ENCODE measurements around the gene UTS2B. TPM values are rescaled to one million over a fixed set of nuclear protein-coding genes. Genes with fewer than 3 reads are reported as not detected.

UTS2B gene
- total RNA-seq, 1 donor from 2014 or later = 16.8 TPM

GRCh38 chr3:191339316-191339917, 9.1 kb upstream of the UTS2B start:
- Histone ChIP-seq H3K9me3 (no peaks in the 10 kb centered on the region), H3K27me3 (no peaks in the 10 kb centered on the region), H3K4me3 (no peak overlapping the region), H3K27ac (no peak overlapping the region), H3K4me1 (peaks cover 0 to 56% of the 10 kb centered on the region in 2 donors), H3K36me3 (no peaks in the 10 kb centered on the region)
- intact Hi-C loops (cut with DNase I) = no loop called here
- no peak for DNase-seq (ENCODE audit: low spot score in 2 of 2)
- no peak for TF ChIP-seq CTCF (IDR thresholded peaks at IDR 0.05)

GRCh38 chr3:191338177-191338488, 7.8 kb upstream of the UTS2B start:
- TF ChIP-seq CTCF (IDR thresholded peaks at IDR 0.05) = no peak
- no peak overlapping the region for H3K4me3 ChIP-seq
- H3K27me3 ChIP-seq = no peaks in the 10 kb centered on the region
- intact Hi-C loops (cut with DNase I) = no loop called here
- no peaks in the 10 kb centered on the region for H3K9me3 ChIP-seq
- no peaks in the 10 kb centered on the region for H3K36me3 ChIP-seq
- H3K4me1 ChIP-seq = peaks cover 0 to 51% of the 10 kb centered on the region in 2 donors
- DNase-seq (ENCODE audit: low spot score in 2 of 2) = no peak
- peak overlapping the region; percentile 45 to 60 for H3K27ac ChIP-seq

- no peaks in the 10 kb centered on the region for H3K36me3 ChIP-seq
- H3K27ac ChIP-seq = no peak overlapping the region
- no peak for DNase-seq (ENCODE audit: low spot score in 2 of 2)
- peaks cover 0 to 49% of the 10 kb centered on the region in 2 donors for H3K4me1 ChIP-seq
- H3K9me3 ChIP-seq = no peaks in the 10 kb centered on the region
- no peak for TF ChIP-seq CTCF (IDR thresholded peaks at IDR 0.05)
- no peaks in the 10 kb centered on the region for H3K27me3 ChIP-seq
- no peak overlapping the region for H3K4me3 ChIP-seq
- intact Hi-C loops (cut with DNase I) = no loop called here
These were observed 6.5 kb upstream of the UTS2B start for GRCh38 chr3:191336833-191337232.

- no peak for TF ChIP-seq CTCF (IDR thresholded peaks at IDR 0.05)
- Histone ChIP-seq H3K27ac (no peak overlapping the region), H3K4me3 (no peak overlapping the region), H3K4me1 (peaks cover 0 to 36% of the 10 kb centered on the region in 2 donors), H3K9me3 (no peaks in the 10 kb centered on the region), H3K36me3 (no peaks in the 10 kb centered on the region), H3K27me3 (no peaks in the 10 kb centered on the region)
- intact Hi-C loops (cut with DNase I) = no loop called here
- DNase-seq (ENCODE audit: low spot score in 2 of 2) = no peak
These were observed 4.1 kb upstream of the UTS2B start for GRCh38 chr3:191334346-191334893.

- DNase-seq (ENCODE audit: low spot score in 2 of 2) = no peak
- TF ChIP-seq CTCF (IDR thresholded peaks at IDR 0.05) = no peak
- peak overlapping the region in 1 of 2 donors; percentile 11 for H3K27ac ChIP-seq
- H3K27me3 ChIP-seq = no peaks in the 10 kb centered on the region
- peaks cover 3 to 33% of the 10 kb centered on the region in 2 donors for H3K4me1 ChIP-seq
- intact Hi-C loops (cut with DNase I) = no loop called here
- H3K4me3 ChIP-seq = no peak overlapping the region
- no peaks in the 10 kb centered on the region for H3K36me3 ChIP-seq
- H3K9me3 ChIP-seq = no peaks in the 10 kb centered on the region
These were observed 3.1 kb upstream of the UTS2B start for GRCh38 chr3:191333298-191333880.

Data from ascending aorta (tissue), 2 donors.